GM18520 (cell line): ENCODE measurements around the gene ZFYVE1.
"Not testable (repeated sequence)": the region's sequence is repeated elsewhere in the genome, so short reads cannot be mapped to it uniquely, and the experiment has no call there.

Experiments used
- ATAC-seq: cut with Tn5 transposase; IDR thresholded peaks from one replicate; pipeline ENCODE4 v1.9.1; 2021; ENCODE audit not compliant: unreplicated experiment

ZFYVE1 gene

GRCh38 chr14:72961016-72961415 is 65.9 kb downstream of the ZFYVE1 start:
- ATAC-seq, result not testable (repeated sequence)

GRCh38 chr14:72958548-72958947 is 68.4 kb downstream of the ZFYVE1 start:
- ATAC-seq, result no peak

GRCh38 chr14:72957213-72957612 is 69.7 kb downstream of the ZFYVE1 start:
- no peak for ATAC-seq

- ATAC-seq, result not testable (repeated sequence)
These were observed 70.2 kb downstream of the ZFYVE1 start for GRCh38 chr14:72956741-72957140.

- no peak for ATAC-seq
These were observed 74.7 kb downstream of the ZFYVE1 start for GRCh38 chr14:72952171-72952570.

GRCh38 chr14:72948481-72949138 is 78.3 kb downstream of the ZFYVE1 start:
- no peak for ATAC-seq

GRCh38 chr14:72947366-72948160 is 79.3 kb downstream of the ZFYVE1 start:
- no peak for ATAC-seq

- ATAC-seq, result no peak
These were observed 80.4 kb downstream of the ZFYVE1 start for GRCh38 chr14:72946491-72946890.

- no peak for ATAC-seq
These were observed 81.4 kb downstream of the ZFYVE1 start for GRCh38 chr14:72945356-72946027.

GRCh38 chr14:72943876-72944430 is 83.0 kb downstream of the ZFYVE1 start:
- ATAC-seq, result no peak

GRCh38 chr14:72942934-72943333 is 84.0 kb downstream of the ZFYVE1 start:
- no peak for ATAC-seq

- no peak for ATAC-seq
These were observed 85.5 kb downstream of the ZFYVE1 start for GRCh38 chr14:72941286-72941985.

GRCh38 chr14:72939630-72940029 is 87.3 kb downstream of the ZFYVE1 start:
- no peak for ATAC-seq

- ATAC-seq, result no peak
These were observed 94.0 kb downstream of the ZFYVE1 start for GRCh38 chr14:72932893-72933292.

- no peak for ATAC-seq
These were observed 97.4 kb downstream of the ZFYVE1 start for GRCh38 chr14:72929316-72930080.

- ATAC-seq, result no peak
These were observed 98.0 kb downstream of the ZFYVE1 start for GRCh38 chr14:72928872-72929271.

GRCh38 chr14:72926292-72927028 is 100.4 kb downstream of the ZFYVE1 start, which contains the start of gene DCAF4:
TSS of gene DCAF4 (plus strand) at chr14:72926464. CDS start at chr14:72937979, 11,515 bp downstream.
- ATAC-seq, result peak; percentile 91

- no peak for ATAC-seq
These were observed 101.1 kb downstream of the ZFYVE1 start for GRCh38 chr14:72925815-72926291.

- ATAC-seq, result no peak
These were observed 101.6 kb downstream of the ZFYVE1 start for GRCh38 chr14:72925171-72925759.
